ENCODE data around the gene TMEM18. TPM values are rescaled to one million over a fixed set of nuclear protein-coding genes. Genes with fewer than 3 reads are reported as not detected.

TMEM18 gene
- total RNA-seq, 2 donors from 2014 or later, result 32.5 to 33.4 TPM

- ATAC-seq (replicated peaks in 1 of 2), result no peak
- no peaks in the 10 kb centered on the region for H3K36me3 Mint-ChIP-seq (ENCODE audit: insufficient read depth in 2 of 2)
- no peak overlapping the region for H3K4me3 Mint-ChIP-seq
- H3K27me3 Mint-ChIP-seq (ENCODE audit: low read depth), result peaks cover 9% of the 10 kb centered on the region
- no peak for DNase-seq
- no peak overlapping the region for H3K27ac Mint-ChIP-seq
- no peaks in the 10 kb centered on the region for H3K9me3 Mint-ChIP-seq
- H3K4me1 Mint-ChIP-seq (ENCODE audit: low read depth), result no peaks in the 10 kb centered on the region
Observed at GRCh38 chr2:628651-629050, 48.6 kb downstream of the TMEM18 start.

GRCh38 chr2:627926-628560 is 49.2 kb downstream of the TMEM18 start:
- ATAC-seq (replicated peaks in 1 of 2) (no peak), DNase-seq (no peak)
- H3K9me3 Mint-ChIP-seq, result no peaks in the 10 kb centered on the region
- peaks cover 8% of the 10 kb centered on the region for H3K27me3 Mint-ChIP-seq (ENCODE audit: low read depth)
- no peaks in the 10 kb centered on the region for H3K4me1 Mint-ChIP-seq (ENCODE audit: low read depth)
- no peak overlapping the region for H3K27ac Mint-ChIP-seq
- no peak overlapping the region for H3K4me3 Mint-ChIP-seq
- no peaks in the 10 kb centered on the region for H3K36me3 Mint-ChIP-seq (ENCODE audit: insufficient read depth in 2 of 2)

- no peaks in the 10 kb centered on the region for H3K9me3 Mint-ChIP-seq
- no peak overlapping the region for H3K27ac Mint-ChIP-seq
- no peak for ATAC-seq (replicated peaks in 1 of 2)
- no peaks in the 10 kb centered on the region for H3K36me3 Mint-ChIP-seq (ENCODE audit: insufficient read depth in 2 of 2)
- no peak for DNase-seq
- no peaks in the 10 kb centered on the region for H3K4me1 Mint-ChIP-seq (ENCODE audit: low read depth)
- H3K27me3 Mint-ChIP-seq (ENCODE audit: low read depth), result peaks cover 8% of the 10 kb centered on the region
- H3K4me3 Mint-ChIP-seq, result no peak overlapping the region
Observed at GRCh38 chr2:627340-627709, 49.9 kb downstream of the TMEM18 start.

GRCh38 chr2:626491-627339 is 50.5 kb downstream of the TMEM18 start:
- ATAC-seq (replicated peaks in 1 of 2), result no peak
- H3K27ac Mint-ChIP-seq, result no peak overlapping the region
- H3K4me1 Mint-ChIP-seq (ENCODE audit: low read depth), result no peaks in the 10 kb centered on the region
- peaks cover 8% of the 10 kb centered on the region for H3K27me3 Mint-ChIP-seq (ENCODE audit: low read depth)
- no peak for DNase-seq
- no peaks in the 10 kb centered on the region for H3K9me3 Mint-ChIP-seq
- H3K36me3 Mint-ChIP-seq (ENCODE audit: insufficient read depth in 2 of 2), result no peaks in the 10 kb centered on the region
- H3K4me3 Mint-ChIP-seq, result no peak overlapping the region

- DNase-seq (no peak), ATAC-seq (replicated peaks in 1 of 2) (no peak)
- Mint-ChIP-seq H3K9me3 (no peaks in the 10 kb centered on the region), H3K27ac (no peak overlapping the region), H3K4me1 (ENCODE audit: low read depth) (no peaks in the 10 kb centered on the region), H3K36me3 (ENCODE audit: insufficient read depth in 2 of 2) (no peaks in the 10 kb centered on the region), H3K27me3 (ENCODE audit: low read depth) (peaks cover 8% of the 10 kb centered on the region), H3K4me3 (no peak overlapping the region)
Observed at GRCh38 chr2:625415-626333, 51.5 kb downstream of the TMEM18 start.

GRCh38 chr2:624551-625347 is 52.5 kb downstream of the TMEM18 start:
- Mint-ChIP-seq H3K27me3 (ENCODE audit: low read depth) (peaks cover 8% of the 10 kb centered on the region), H3K36me3 (ENCODE audit: insufficient read depth in 2 of 2) (no peaks in the 10 kb centered on the region), H3K4me1 (ENCODE audit: low read depth) (no peaks in the 10 kb centered on the region), H3K9me3 (no peaks in the 10 kb centered on the region), H3K4me3 (no peak overlapping the region), H3K27ac (no peak overlapping the region)
- ATAC-seq (replicated peaks in 1 of 2), result no peak
- DNase-seq, result no peak

GRCh38 chr2:624096-624495 is 53.1 kb downstream of the TMEM18 start:
- H3K4me3 Mint-ChIP-seq, result no peak overlapping the region
- H3K4me1 Mint-ChIP-seq (ENCODE audit: low read depth), result no peaks in the 10 kb centered on the region

GRCh38 chr2:623130-623922 is 53.9 kb downstream of the TMEM18 start:
- no peak for DNase-seq
- ATAC-seq (replicated peaks in 1 of 2), result no peak
- H3K9me3 Mint-ChIP-seq, result no peaks in the 10 kb centered on the region
- H3K4me1 Mint-ChIP-seq (ENCODE audit: low read depth), result no peaks in the 10 kb centered on the region
- H3K36me3 Mint-ChIP-seq (ENCODE audit: insufficient read depth in 2 of 2), result no peaks in the 10 kb centered on the region
- H3K27me3 Mint-ChIP-seq (ENCODE audit: low read depth), result peaks cover 3% of the 10 kb centered on the region
- no peak overlapping the region for H3K4me3 Mint-ChIP-seq
- no peak overlapping the region for H3K27ac Mint-ChIP-seq

More at GRCh38 chr2:624096-624495, 53.1 kb downstream of the TMEM18 start:
- ATAC-seq (replicated peaks in 1 of 2) (no peak), DNase-seq (no peak)
- Mint-ChIP-seq H3K9me3 (no peaks in the 10 kb centered on the region), H3K27me3 (ENCODE audit: low read depth) (peaks cover 8% of the 10 kb centered on the region), H3K36me3 (ENCODE audit: insufficient read depth in 2 of 2) (no peaks in the 10 kb centered on the region), H3K27ac (no peak overlapping the region)

GRCh38 chr2:622357-622756 is 54.8 kb downstream of the TMEM18 start:
- Mint-ChIP-seq H3K27me3 (ENCODE audit: low read depth) (no peaks in the 10 kb centered on the region), H3K4me1 (ENCODE audit: low read depth) (no peaks in the 10 kb centered on the region), H3K9me3 (peaks cover 0 to 2% of the 10 kb centered on the region in 2 donors), H3K4me3 (no peak overlapping the region), H3K36me3 (ENCODE audit: insufficient read depth in 2 of 2) (peaks cover 1 to 2% of the 10 kb centered on the region in 2 donors), H3K27ac (no peak overlapping the region)
- DNase-seq (no peak), ATAC-seq (replicated peaks in 1 of 2) (no peak)

- Mint-ChIP-seq H3K9me3 (peaks cover 0 to 2% of the 10 kb centered on the region in 2 donors), H3K4me3 (no peak overlapping the region), H3K4me1 (ENCODE audit: low read depth) (no peaks in the 10 kb centered on the region), H3K36me3 (ENCODE audit: insufficient read depth in 2 of 2) (peaks cover 1 to 2% of the 10 kb centered on the region in 2 donors), H3K27me3 (ENCODE audit: low read depth) (no peaks in the 10 kb centered on the region), H3K27ac (no peak overlapping the region)
- ATAC-seq (replicated peaks in 1 of 2) (no peak), DNase-seq (no peak)
Observed at GRCh38 chr2:621303-622099, 55.7 kb downstream of the TMEM18 start.

- no peak for DNase-seq
Observed at GRCh38 chr2:620471-621302, 56.5 kb downstream of the TMEM18 start.

More at GRCh38 chr2:620471-621302, 56.5 kb downstream of the TMEM18 start:
- H3K4me1 Mint-ChIP-seq (ENCODE audit: low read depth), result no peaks in the 10 kb centered on the region
- no peak overlapping the region for H3K27ac Mint-ChIP-seq
- no peak for ATAC-seq (replicated peaks in 1 of 2)
- peaks cover 0 to 2% of the 10 kb centered on the region in 2 donors for H3K9me3 Mint-ChIP-seq
- no peak overlapping the region for H3K4me3 Mint-ChIP-seq
- H3K27me3 Mint-ChIP-seq (ENCODE audit: low read depth), result no peaks in the 10 kb centered on the region
- H3K36me3 Mint-ChIP-seq (ENCODE audit: insufficient read depth in 2 of 2), result peaks cover 1 to 2% of the 10 kb centered on the region in 2 donors

Data from activated T-cell treated with anti-CD3 and anti-CD28 coated beads, Interleukin-2, amount 50 U/mL, for 72 hours (primary cell).